ENCODE results near the gene MRPL30.
"Not testable (repeated sequence)": the region's sequence is repeated elsewhere in the genome, so short reads cannot be mapped to it uniquely, and the experiment has no call there.

MRPL30 gene

DNA sequence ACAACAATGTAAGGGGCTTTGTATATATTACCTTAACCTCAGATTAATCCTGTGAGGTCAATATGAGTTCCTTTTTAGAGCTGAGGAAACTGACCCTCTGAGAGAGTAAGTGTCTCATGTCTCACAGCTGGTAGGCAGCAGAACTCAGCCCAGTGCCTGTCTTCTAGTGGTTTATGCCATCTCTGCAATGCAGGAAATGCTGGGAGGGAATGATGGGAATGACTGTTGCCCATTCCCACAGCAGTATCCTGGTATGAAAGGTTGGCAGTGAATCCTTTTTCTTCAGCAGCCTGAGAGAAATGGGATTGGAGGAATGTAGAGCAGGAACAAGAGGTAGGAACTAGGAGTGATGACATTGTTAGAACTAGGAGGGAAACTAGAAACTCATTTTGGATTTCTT is 6.0 kb downstream of the MRPL30 start:
- DNase-seq: no peak

- DNase-seq: no peak
Observed at GRCh38 chr2:99188357-99188756, 7.4 kb downstream of the MRPL30 start.

GRCh38 chr2:99190548-99190947 is 9.6 kb downstream of the MRPL30 start:
- DNase-seq: no peak

- not testable (repeated sequence) for DNase-seq
Observed at GRCh38 chr2:99192364-99192763, 11.4 kb downstream of the MRPL30 start.

DNA sequence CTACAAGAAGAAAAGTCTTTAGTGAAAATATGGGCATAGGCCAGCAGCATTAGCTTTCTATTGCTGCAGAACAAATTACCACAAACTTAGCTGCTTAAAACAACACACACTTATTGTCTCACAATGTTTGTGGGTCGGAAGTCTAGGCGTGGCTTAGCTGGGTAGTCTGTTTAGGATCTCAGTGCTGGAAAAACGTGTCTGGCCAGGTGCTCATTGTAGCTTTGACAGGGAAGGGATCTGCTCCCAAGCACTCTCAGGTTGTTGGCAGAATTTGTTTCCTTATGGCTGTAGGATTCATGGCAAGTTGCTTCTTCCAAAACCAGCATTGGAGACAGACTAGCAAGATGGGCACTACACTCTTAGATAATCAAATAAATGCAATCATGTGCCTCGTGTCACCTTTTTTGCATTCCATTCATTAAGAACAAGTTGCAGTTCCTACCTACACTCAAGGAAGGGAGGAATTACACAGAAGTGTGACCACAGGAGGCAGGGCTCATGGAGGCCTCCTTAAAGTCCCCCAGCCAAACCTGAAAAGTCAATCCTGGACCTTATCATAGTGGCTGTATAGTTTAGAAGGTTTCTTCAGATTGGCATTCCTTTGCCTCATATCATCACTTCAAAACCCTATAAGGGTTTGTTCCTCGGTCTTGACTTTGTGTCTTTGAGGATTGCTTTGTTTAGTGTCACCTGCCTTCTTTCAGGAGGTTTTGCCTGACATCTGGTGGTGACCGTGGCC is 17.3 kb downstream of the MRPL30 start:
- DNase-seq: no peak

DNA sequence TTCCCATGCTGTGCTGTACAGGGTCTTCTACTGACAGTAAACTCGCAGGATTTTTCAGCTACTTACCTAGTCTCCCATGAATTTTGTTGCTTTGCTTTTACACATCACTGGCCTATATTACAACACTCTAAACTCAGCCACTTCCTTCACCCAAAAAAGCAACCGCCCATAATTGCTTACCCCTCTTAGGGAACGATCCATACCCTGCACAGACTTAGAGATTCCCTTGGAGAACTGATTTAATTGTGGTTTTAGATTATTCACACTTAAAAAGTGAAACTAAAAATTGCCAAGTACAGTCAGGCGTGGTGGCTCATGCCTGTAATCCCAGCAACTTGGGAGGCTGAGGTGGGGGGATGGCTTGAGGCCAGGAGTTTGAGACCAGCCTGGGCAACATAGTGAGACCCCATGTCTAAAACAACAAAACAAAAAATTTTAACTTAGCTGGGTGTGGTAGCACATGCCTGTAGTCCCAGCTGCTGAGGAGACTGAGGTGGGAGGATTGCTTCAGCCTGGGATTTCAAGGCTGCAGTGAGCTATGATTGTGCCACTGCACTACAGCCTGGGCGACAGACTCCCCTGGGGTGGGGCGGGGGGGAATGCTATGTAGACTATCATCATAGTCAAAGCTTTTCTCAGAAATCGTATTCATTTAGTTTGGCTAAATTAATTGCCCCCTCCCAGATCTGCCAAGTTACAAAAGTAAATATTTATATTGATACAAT is 19.3 kb downstream of the MRPL30 start:
- no peak for DNase-seq

DNA sequence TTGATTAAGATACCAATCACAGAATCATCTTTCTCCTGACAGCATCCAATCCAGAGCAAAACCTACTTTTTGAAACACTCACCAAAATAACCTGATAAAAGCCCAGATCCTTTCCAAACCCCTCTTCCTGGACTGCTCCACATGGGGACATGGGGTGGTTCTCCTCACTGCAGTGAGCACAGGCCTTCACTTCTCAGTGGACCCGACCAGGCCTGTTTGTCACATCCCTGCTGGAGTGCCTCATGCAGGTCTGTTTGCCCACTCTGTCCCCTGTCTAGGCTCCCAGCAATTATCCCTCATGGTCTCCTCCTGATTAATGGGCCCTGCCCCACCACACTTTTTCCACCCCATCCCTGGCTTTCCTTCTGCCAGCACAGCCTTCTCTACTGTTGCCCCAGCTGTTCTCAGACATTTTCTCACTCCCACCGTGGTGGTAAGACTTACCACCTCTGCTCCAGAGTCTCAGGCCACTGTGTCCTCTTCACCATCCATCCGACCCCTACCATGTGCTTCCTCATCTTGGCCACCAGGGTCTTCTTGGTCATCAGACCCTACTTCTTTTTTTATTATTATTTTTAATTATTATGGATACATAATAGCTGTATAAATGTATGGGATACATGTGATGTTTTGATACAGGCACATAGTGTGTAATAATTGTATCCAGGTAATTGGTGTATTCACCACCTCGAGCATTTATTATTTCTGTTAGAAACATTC is 21.1 kb downstream of the MRPL30 start:
- DNase-seq: no peak

DNA sequence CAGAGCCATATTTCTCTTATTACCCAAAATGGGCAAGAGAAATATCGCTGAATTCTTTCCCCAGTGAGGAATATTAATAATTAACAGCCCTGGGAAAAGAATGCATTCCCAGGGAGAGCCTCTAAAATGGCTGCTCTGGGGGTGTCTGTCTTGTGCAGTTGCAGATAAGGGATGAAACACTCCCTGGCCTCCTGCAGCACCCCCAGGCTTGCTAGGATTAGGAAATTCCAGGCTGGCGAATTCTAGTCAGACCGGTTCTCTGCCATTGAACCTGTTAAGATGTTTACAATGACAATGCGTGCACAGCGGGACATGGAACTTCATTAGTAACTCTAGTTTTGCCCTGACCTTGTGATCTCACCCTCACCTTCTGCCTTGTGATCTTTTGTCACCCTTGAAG is 24.5 kb downstream of the MRPL30 start:
- DNase-seq: no peak

DNA sequence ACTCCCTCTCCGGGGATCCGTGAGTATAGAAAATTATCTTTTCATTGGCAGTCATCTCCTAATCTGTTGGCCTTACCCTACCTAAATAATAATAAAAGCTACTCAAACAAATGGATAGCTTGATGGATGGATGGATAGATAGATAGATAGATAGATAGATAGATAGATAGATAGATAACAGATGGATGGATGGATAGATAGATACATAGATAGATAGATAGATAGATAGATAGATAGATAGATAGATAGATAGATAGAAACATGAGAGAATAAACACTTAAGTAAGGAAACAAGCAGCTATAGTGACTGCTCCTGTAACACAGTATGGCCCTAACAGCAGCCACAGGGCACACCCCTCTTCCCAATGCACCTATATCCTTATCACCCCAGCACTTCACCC is 35.1 kb downstream of the MRPL30 start:
- no peak for DNase-seq

DNA sequence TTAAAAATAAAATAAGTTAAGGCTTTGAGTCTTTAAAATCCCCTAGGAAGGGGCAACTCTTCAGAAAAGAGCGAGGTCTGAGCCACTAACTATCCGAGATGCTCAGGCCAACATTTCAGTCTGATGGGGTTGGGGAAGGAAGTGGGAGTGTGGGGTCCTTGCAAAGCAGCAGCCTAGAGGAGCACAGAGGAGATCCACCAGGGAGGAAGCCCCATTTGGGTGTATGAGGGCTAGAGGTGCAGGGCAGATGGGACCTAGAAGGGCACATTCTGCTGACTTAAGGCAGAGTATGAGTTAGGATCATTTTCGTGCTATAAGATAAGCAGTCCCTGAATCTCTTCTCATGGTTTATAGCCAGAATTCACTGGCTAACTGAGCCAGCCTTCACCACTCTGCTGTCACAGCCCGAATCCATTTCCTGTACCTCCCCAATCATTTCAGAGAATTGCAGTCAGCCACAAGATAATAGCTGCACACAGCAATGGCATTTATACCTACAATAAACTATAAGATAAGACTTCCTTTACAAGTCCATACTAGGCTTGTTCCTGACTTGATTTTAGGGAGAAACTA is 37.0 kb downstream of the MRPL30 start:
- no peak for DNase-seq

GRCh38 chr2:99233177-99233576 is 52.2 kb downstream of the MRPL30 start:
- not testable (repeated sequence) for DNase-seq

DNA sequence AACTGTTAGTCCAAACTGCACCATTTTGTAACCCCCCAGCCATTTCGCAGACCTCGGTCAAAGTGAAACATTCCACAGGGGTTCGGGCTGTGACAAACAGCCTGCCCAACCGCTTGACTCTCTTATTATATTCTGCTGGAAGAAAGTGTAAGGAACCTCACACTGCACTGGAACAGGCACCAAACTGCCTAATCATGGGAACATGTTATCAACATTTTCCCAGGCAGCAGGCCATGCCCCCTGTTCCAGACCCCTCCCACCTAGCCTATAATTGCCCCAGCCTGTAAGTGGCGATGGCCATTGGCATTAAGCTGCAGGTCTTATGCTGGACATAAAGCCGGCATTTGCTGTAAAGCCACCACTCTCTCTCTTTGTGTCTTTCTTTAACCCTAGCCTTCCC is 57.6 kb downstream of the MRPL30 start:
- no peak for DNase-seq

- DNase-seq: no peak
Observed at GRCh38 chr2:99240431-99240830, 59.4 kb downstream of the MRPL30 start.

- DNase-seq: no peak
Observed at GRCh38 chr2:99242151-99242550, 61.2 kb downstream of the MRPL30 start.
